H1 (cell line): ENCODE results near the gene TMEM244. TPM values are rescaled to one million over a fixed set of nuclear protein-coding genes. Genes with fewer than 3 reads are reported as not detected.

Experiments used
- BRCA1 ChIP-seq: IDR thresholded peaks from 2 replicates; pipeline ENCODE4 v1.6.1; 2012; ENCODE audit warnings: low read depth, low read length, improper control_type of control experiment
- CREB1 ChIP-seq: IDR thresholded peaks from 2 replicates; pipeline ENCODE4 v1.6.1; 2012; ENCODE audit warnings: inconsistent platforms
- CTBP2 ChIP-seq: IDR thresholded peaks from 2 replicates; pipeline ENCODE4 v1.7.0; 2011; ENCODE audit warnings: borderline replicate concordance, mild to moderate bottlenecking, moderate library complexity, mixed read lengths, low read length; ENCODE audit not compliant: insufficient read depth, insufficient read length
- HDAC6 ChIP-seq: IDR thresholded peaks from one replicate; pipeline ENCODE4 v1.7.1; 2012; ENCODE audit warnings: low read depth, mild to moderate bottlenecking, inconsistent platforms, low read length, moderate library complexity
- RBBP5 ChIP-seq: IDR thresholded peaks from 2 replicates; pipeline ENCODE4 v1.7.1; 2012; ENCODE audit warnings: low read depth, mild to moderate bottlenecking, inconsistent platforms, low read length, moderate library complexity, borderline replicate concordance
- SIN3A ChIP-seq, 2 experiments: IDR thresholded peaks in 1 of 2; conservative IDR thresholded peaks in 1 of 2; 2 replicates each; pipeline ENCODE4 v1.6.1; 2011 to 2012; ENCODE audit warnings: low read length in 2 of 2, improper control_type of control experiment in 1 of 2, low read depth in 1 of 2, mild to moderate bottlenecking in 1 of 2
- YY1 ChIP-seq: IDR thresholded peaks from 2 replicates; pipeline ENCODE4 v1.6.1; 2011; ENCODE audit warnings: low read depth, mild to moderate bottlenecking, low read length
- polyA plus RNA-seq, 7 experiments: library from polyadenylated mRNA; depleted of rRNA in 3 of 7; stranded (reverse) in 5 of 7; unstranded in 2 of 7; fragments of >200 nt in 5 of 7; fragments of 200-250 nt in 2 of 7; gene quantifications; 1 replicate in 5 of 7; 2 replicates in 1 of 7; 4 replicates in 1 of 7; pipeline versions ENCODE4 v1.2.1 to v1.2.3, GENCODE V29; 2011 to 2013; ENCODE audit warnings: missing spikeins in 2 of 7, mixed read lengths in 2 of 7
- total RNA-seq: library from RNA; stranded (reverse); fragmentation: NEBNext Ultra II Directional; extraction: Animal tissue kit (Norgen Biotek cat#: 25700); gene quantifications from 2 replicates; pipeline ENCODE4 v1.2.1, GENCODE V29; 2021
- TF ChIP-seq, protein P1 (sequence below): IDR thresholded peaks from 2 replicates; pipeline ENCODE4 v1.6.1; 2011; ENCODE audit warnings: low read depth, mild to moderate bottlenecking, low read length; ENCODE audit not compliant: insufficient read depth

The TMEM244 gene
- total and polyA plus RNA-seq, 2 of the 8 experiments (the other 6 are each of a cell fraction or from before 2014, with no cell fraction given): not detected

DNA sequence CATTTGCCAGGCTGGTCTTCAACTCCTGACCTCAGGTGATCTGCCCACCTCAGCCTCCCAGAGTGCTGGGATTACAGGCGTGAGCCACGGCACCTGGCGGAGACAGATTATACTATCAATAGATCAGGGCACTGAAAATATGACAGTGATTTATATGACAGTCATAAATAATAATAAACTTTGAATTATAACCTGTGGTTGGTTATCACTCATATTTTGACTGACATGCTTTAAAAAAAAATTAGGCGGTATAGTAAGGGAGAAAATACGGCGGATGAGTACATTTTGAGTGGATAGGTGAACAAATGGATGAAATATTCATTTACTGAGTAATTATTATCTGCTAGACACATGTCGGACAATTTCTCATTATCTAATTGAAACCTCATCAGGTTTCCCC, 28.8 kb downstream of the TMEM244 start (continued):
- TF ChIP-seq, protein P1, sequence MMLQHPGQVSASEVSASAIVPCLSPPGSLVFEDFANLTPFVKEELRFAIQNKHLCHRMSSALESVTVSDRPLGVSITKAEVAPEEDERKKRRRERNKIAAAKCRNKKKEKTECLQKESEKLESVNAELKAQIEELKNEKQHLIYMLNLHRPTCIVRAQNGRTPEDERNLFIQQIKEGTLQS: no peak
- TF ChIP-seq CREB1 (no peak), CTBP2 (no peak), HDAC6 (no peak), YY1 (no peak), RBBP5 (no peak), SIN3A (conservative IDR thresholded peaks at IDR 0.05 in 1 of 2, IDR thresholded peaks at IDR 0.05 in 1 of 2; ENCODE audit: low read depth in 1 of 2, low read length in 2 of 2) (no peak), BRCA1 (no peak)
